ENCODE data around the gene LRP3.

- TF ChIP-seq CTCF (IDR thresholded peaks at IDR 0.05) (no peak), POLR2A (IDR thresholded peaks at IDR 0.05) (no peak)
Measured at GRCh38 chr19:33242911-33243310, 48.8 kb downstream of the LRP3 start.
